HG03342 (cell line): ENCODE data around the gene ADAM8.

Experiments
- ATAC-seq: cut with Tn5 transposase; IDR thresholded peaks from one replicate; pipeline ENCODE4 v1.9.1; 2021; ENCODE audit warnings: mild to moderate bottlenecking, moderate library complexity; ENCODE audit not compliant: unreplicated experiment

The ADAM8 gene

DNA sequence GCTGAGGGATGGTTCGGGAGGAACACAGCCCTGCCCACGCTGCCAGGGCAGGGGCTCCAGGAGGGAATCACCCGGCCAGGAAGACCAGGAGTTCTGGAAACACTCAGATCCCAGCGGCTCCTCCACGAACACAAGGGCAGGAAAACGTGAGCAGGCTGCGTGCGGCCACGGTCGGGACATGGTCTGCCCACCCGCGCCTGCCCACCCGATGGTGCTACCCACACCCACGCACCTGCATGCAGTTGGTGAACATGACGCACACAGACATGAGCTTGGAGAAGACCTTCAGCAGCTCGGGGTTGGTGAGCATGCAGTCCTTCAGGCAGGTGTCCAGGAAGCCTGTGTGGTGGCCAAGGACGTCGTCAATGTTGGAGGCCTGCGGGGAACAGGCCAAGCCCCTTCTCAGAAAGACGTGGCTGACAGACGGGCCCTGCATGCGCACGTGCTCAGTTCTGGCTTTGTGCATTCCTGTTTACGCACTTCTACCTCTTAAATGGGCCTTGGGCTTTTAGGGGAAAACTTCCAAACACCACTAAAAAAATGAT is 6.2 kb upstream of the ADAM8 start:
- no peak for ATAC-seq

DNA sequence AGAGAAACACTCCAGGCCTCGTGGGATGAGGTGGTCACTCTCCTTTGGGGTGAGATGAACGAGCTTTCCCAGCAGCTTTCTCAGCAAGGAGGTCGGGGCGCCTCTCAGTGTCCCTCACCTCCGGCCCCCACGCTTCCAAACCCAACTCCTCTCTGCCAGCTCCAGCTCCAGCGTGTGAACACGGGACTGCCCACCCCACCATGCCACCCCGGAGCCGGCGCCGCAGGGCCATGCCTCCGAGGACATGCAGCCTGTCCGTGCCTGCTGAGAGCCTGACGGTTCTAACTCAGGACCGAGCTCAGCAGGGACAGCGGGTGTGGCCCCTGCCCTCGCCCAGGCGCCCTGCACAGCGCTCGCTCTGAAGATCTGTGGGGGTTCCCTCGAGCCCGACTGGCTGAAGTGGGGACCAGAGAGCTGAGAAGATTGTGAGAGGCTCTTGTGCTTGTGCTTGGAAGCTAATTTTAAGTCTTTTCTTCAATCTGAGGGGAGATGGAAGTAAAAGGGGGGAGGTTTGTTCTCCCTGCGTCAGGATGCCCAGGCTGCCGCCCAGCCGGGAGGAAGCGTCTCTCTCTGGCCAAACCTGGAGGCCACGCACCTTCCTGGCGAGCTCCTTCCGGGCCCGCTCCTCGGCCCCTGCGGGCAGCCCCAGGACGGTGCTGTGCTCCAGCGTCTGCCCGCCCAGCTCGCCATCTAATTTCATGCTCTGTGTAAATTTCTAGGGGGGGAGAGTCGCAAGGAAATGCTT is 5.1 kb upstream of the ADAM8 start:
- ATAC-seq, result no peak

DNA sequence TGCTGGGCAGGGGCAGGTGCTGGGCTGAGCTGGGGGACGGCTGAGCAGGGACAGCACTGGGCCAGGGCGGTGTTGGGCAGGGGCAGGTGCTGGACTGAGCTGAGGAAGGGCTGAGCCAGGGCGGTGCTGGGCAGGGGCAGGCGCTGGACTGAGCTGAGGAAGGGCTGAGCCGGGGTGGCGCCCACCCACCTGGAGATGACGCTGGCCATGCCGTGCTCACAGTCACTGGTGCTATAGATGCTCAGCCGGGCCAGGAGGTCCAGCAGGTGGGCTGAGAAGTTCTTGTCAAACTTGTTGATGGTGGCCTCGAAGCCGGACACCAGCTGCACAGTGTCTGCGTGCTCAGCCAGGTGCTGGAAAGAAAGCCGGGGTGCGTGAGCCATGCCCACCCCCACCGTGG is 4.4 kb upstream of the ADAM8 start:
- no peak for ATAC-seq

DNA sequence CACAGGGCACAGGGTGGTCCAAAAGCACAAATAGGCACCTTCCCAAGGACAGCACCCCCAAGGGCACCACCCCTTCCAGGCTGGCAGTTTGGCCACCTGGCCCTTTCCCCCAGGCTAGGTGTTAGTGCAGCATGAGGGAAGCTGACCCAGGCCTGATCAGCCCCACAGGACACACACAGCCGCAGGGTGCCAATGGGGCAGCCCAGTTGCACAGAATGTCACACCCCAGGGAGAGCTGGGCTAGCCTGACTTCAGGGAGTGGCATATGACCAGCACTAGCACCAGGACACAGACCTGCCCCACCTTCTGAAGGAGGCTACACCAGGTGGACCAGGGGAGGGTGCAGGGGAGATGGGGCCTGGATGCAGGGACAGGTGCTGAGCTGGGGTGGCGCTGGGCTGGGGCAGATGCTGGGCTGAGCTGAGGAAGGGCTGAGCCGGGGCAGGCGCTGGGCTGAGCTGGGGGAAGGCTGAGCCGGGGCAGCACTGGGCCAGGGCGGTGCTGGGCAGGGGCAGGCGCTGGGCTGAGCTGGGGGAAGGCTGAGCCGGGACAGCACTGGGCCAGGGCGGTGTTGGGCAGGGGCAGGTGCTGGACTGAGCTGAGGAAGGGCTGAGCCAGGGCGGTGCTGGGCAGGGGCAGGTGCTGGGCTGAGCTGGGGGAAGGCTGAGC is 3.9 kb upstream of the ADAM8 start:
- ATAC-seq, result no peak

GRCh38 chr10:133279326-133280226 is 2.9 kb upstream of the ADAM8 start:
- ATAC-seq, result no peak

DNA sequence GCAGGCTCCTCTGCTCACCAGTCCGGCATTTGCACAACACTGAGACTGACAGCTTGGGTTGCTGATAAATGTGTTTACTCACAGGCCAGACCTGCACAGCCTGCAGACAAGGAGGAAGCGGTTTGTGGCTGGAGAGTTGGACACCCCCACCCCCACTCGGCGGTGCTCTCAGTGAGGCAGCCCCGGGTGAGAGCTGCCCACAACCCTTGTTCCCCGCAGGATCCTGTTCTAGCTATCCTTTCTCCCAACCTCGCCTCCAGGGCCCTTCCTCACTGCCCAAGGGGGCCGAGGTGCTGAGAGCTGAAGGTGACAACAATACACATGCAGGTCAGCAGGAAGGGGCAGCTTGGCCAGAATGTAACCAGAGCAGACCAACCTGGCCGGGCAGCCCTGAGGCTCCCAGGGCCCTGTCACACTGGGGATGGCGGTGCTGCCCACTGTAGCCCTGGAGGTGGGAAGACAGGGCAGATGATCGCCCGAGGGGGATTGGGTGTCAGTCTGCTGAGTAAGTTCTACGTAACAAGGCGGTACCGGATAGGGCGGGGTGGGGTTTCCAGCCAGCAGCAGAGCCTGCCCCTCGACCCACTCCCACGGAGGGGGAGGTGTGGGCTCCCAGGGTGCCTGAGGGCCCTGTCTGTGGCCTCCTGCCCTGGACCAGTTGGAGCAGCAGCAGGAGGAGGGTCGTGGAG is 2.1 kb upstream of the ADAM8 start:
- peak; percentile 41 for ATAC-seq

GRCh38 chr10:133277993-133278576 is 1.4 kb upstream of the ADAM8 start:
- no peak for ATAC-seq

GRCh38 chr10:133277277-133277992 is 767 bp upstream of the ADAM8 start:
- ATAC-seq, result no peak

DNA sequence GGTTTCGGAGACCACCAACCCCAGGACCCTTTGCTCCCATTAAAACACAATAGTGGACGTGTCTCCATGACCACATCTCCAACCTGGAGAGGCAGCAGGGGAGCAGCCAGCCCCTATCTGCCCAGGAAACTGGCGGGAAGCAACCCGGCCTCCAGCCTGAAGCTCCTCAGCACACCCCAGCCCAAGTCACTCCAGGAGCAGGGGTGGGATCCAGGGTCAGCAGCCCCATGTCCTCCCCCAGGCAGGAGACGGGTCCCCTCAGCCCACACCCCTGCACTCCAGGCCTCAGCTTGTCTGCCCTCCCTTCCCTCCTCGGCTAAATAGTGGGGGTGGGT is 601 bp downstream of the ADAM8 start:
- no peak for ATAC-seq

- ATAC-seq, result peak; percentile 41
Measured at GRCh38 chr10:133275684-133276092, 980 bp downstream of the ADAM8 start.

DNA sequence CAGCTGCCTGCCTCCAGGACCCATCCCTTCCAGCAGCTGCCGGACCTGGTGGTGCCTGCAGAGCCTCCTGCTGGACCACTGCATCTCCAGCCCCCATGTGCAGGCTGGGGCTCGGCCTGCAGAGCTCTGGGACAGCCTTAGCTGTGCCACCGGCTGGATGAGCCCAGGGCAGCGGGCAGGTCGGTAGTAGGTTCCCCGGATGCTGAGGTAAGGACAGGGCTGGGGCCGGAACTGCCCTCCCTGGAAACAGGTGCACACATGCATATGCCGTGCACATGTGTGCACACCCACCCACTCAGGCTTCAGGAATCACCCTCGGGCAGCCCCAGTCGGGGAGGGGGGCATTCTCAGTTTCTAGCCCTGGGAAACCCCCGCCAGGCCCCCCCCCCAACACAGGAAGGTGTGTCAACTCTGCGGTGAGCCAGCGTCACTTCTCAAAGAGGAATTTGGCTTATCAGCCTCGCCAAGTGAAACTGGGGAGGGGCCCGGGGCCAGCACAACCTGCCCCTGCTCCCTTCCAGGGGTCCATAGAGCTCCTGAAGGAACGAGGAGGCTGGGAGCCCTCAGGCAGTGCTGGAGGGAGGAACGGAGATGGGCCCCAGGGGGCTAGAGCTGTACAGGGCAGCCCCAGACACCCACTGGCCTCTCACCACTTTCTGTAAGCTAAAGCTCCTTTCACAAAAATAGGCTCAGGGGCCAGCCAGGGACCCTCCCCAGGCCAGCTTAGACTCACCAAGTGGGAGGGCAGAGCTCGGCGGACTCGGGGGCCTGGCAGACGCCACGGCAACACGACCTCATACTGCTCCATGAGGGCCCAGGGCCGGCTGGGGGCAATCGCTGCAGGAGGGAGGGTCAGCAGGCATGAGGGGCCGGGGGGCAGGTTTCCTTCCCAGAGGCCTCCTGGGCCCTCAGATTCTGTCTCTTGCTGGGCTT is 1.7 kb downstream of the ADAM8 start:
- peak; percentile 40 for ATAC-seq

- no peak for ATAC-seq
Measured at GRCh38 chr10:133273534-133274143, 3.0 kb downstream of the ADAM8 start.

GRCh38 chr10:133272964-133273420 is 3.7 kb downstream of the ADAM8 start:
- no peak for ATAC-seq

- no peak for ATAC-seq
Measured at GRCh38 chr10:133272301-133272963, 4.2 kb downstream of the ADAM8 start.

GRCh38 chr10:133271521-133272300 is 5.0 kb downstream of the ADAM8 start:
- no peak for ATAC-seq

DNA sequence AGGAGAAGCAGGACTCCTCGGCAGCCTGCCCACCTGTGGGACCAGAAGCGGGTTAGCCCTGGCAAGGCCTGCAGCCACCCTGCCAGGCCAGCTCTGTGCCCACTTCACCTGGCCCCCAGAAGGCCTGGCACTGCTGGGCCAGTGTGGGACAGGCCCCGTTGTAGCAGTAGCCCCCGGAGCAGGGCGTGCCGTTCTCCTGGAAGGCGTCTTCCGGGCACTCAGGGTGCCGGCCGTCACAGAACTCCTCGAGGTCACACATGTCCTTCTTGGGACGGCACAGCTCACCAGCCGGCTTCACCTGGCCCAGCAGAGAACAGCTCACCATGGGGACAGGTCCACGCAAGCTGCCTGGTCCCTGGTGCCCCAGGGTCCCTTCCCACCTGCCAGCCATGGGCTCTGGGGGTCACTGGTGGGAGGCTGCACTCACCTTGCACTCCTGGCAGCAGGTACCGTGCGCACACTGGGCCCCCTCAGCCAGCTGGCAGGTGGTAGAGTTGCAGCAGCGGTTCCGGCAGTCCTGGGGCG is 5.8 kb downstream of the ADAM8 start:
- ATAC-seq, result no peak

- ATAC-seq, result no peak
Measured at GRCh38 chr10:133270204-133270603, 6.5 kb downstream of the ADAM8 start.
